ENCODE measurements around the gene PXDN.
A peak's percentile ranks its signal among the peaks of the same experiment; 100 is the strongest.
"Not testable (repeated sequence)": the region's sequence is repeated elsewhere in the genome, so short reads cannot be mapped to it uniquely, and the experiment has no call there.

PXDN gene

GRCh38 chr2:1730015-1730927 is 14.0 kb downstream of the PXDN start:
- no peak for TF ChIP-seq CTCF (conservative IDR thresholded peaks at IDR 0.05; ENCODE audit: low read depth, low read length)
- peak; percentile 87 for DNase-seq (ENCODE audit: low read depth)
- peak overlapping the region; percentile 8 for H3K4me3 ChIP-seq (ENCODE audit: low read depth, low read length)

- no peak for TF ChIP-seq CTCF (conservative IDR thresholded peaks at IDR 0.05; ENCODE audit: low read depth, low read length)
- DNase-seq (ENCODE audit: low read depth): no peak
- no peak overlapping the region for H3K4me3 ChIP-seq (ENCODE audit: low read depth, low read length)
Measured at GRCh38 chr2:1729242-1729641, 15.1 kb downstream of the PXDN start.

DNA sequence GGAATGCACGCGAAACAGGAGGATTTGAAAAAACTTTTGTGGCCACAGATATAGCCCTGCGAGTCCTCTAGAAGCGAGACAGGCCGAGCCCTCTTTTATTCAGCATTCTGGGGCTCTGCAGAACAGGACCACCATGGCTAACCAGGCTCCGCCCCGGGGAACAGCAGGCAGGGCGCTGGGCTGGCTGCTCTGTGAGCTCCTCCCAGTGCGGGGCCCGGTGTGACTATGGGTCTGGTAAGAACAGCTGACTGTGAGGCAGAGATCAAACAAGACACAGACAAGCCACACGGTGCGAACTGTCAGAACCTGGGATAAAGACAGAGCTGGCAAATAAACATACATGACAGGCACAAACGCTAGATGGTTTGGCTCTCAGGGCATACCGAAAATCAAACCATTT is 15.5 kb downstream of the PXDN start:
- DNase-seq (ENCODE audit: low read depth): peak; percentile 79
- no peak for TF ChIP-seq CTCF (conservative IDR thresholded peaks at IDR 0.05; ENCODE audit: low read depth, low read length)
- H3K4me3 ChIP-seq (ENCODE audit: low read depth, low read length): no peak overlapping the region

- H3K4me3 ChIP-seq (ENCODE audit: low read depth, low read length): no peak overlapping the region
- TF ChIP-seq CTCF (conservative IDR thresholded peaks at IDR 0.05; ENCODE audit: low read depth, low read length): no peak
- DNase-seq (ENCODE audit: low read depth): no peak
Measured at GRCh38 chr2:1727796-1728474, 16.4 kb downstream of the PXDN start.

GRCh38 chr2:1727101-1727771 is 17.1 kb downstream of the PXDN start:
- H3K4me3 ChIP-seq (ENCODE audit: low read depth, low read length): peak overlapping the region; percentile 8
- no peak for TF ChIP-seq CTCF (conservative IDR thresholded peaks at IDR 0.05; ENCODE audit: low read depth, low read length)
- peak; percentile 83 for DNase-seq (ENCODE audit: low read depth)

DNA sequence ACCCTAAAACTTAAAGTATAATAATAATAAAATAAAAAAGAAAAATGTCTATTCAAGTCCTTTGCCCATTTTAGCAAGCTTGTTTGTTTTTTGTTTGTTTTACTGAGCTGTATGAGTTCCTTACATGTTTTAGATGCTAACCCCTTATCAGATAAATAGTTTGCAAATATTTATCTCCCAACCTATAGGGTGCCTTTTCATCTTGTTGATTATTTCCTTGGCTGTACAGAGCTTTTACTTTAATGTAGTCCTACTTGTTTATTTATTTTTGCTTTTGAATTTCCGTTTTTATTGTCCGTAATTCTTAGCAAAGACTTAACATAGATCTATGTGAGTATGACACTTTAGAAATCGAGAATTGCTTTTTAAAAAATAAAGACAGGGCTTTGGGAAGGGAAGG is 17.8 kb downstream of the PXDN start:
- no peak for TF ChIP-seq CTCF (conservative IDR thresholded peaks at IDR 0.05; ENCODE audit: low read depth, low read length)
- peak overlapping the region; percentile 8 for H3K4me3 ChIP-seq (ENCODE audit: low read depth, low read length)

GRCh38 chr2:1724351-1724750 is 20.0 kb downstream of the PXDN start:
- not testable (repeated sequence) for DNase-seq (ENCODE audit: low read depth); H3K4me3 ChIP-seq (ENCODE audit: low read depth, low read length)

More for the DNA sequence above, 17.8 kb downstream of the PXDN start:
- DNase-seq (ENCODE audit: low read depth): no peak

Data from choroid plexus epithelial cell (primary cell).